ACC112 (cell line): ENCODE measurements around the gene OR4N5.
"Not testable (repeated sequence)": the region's sequence is repeated elsewhere in the genome, so short reads cannot be mapped to it uniquely, and the experiment has no call there.

ENCODE experiments used
- H2AFZ ChIP-seq: fragments of 200-600 bp; sonication (generic); one replicate; pipeline ENCODE4 v1.6.0; 2017; ENCODE audit warnings: antibody characterized with exemption, low read length; ENCODE audit not compliant: unreplicated experiment
- H3K27ac ChIP-seq: fragments of 200-600 bp; sonication (generic); 2 replicates; pipeline ENCODE4 v1.5.1; 2014; ENCODE audit warnings: low read depth, mild to moderate bottlenecking, antibody characterized with exemption, low read length, moderate library complexity
- H3K27me3 ChIP-seq: fragments of 200-600 bp; sonication (generic); 2 replicates; pipeline ENCODE4 v1.6.1; 2014; ENCODE audit warnings: mild to moderate bottlenecking, antibody characterized with exemption, low read length, moderate library complexity, mixed read lengths; ENCODE audit not compliant: insufficient read depth
- H3K36me3 ChIP-seq: fragments of 200-600 bp; sonication (generic); 2 replicates; pipeline ENCODE4 v1.6.1; 2016; ENCODE audit warnings: mild to moderate bottlenecking, antibody characterized with exemption, low read length, moderate library complexity, mixed read lengths; ENCODE audit not compliant: insufficient read depth
- H3K4me1 ChIP-seq: fragments of 200-600 bp; sonication (generic); one replicate; pipeline ENCODE4 v1.6.1; 2016; ENCODE audit warnings: low read length, mixed read lengths; ENCODE audit not compliant: insufficient read depth, unreplicated experiment, control insufficient read depth
- H3K4me3 ChIP-seq: fragments of 200-600 bp; sonication (generic); 2 replicates; pipeline ENCODE4 v1.5.1; 2014; ENCODE audit warnings: mild to moderate bottlenecking, low read depth, low read length
- H3K79me2 ChIP-seq: fragments of 200-600 bp; sonication (generic); one replicate; pipeline ENCODE4 v1.6.0; 2016; ENCODE audit warnings: low read length; ENCODE audit not compliant: control insufficient read depth, unreplicated experiment, insufficient read depth

The OR4N5 gene, protein sequence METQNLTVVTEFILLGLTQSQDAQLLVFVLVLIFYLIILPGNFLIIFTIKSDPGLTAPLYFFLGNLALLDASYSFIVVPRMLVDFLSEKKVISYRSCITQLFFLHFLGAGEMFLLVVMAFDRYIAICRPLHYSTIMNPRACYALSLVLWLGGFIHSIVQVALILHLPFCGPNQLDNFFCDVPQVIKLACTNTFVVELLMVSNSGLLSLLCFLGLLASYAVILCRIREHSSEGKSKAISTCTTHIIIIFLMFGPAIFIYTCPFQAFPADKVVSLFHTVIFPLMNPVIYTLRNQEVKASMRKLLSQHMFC

DNA sequence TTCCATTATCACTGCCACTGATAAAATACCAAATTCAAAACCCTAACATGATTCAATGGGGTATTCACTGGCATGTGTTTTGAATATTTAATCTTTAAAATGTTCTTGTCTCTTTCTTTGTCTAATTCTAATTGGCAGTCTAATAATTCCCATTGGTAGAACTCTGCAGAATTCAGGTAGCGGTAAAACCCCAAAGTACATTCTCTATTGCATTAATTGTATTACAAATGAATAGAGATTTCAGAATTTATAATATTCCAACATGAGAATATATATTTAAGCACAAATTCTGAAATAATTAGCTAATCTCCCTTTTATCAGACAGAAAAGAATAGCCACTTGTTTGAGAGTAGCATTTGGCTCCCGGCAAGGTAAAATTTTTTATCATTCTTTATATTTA is at the start of gene OR4N5:
Gene OR4N5, plus strand, starts transcription at position 301 of the 400 bp plus-strand sequence. CDS start 4,916 bp downstream, outside the sequence.
- peaks cover 18% of the 10 kb centered on the region; the same call in 1 of the 2 replicates for H3K27me3 ChIP-seq
- H3K79me2 ChIP-seq = no peaks in the 10 kb centered on the region
- H3K4me3 ChIP-seq = no peak within 1 kb of the TSS
- H3K27ac ChIP-seq = no peak within 1 kb of the TSS
- no peaks in the 10 kb centered on the region for H3K4me1 ChIP-seq
- H3K36me3 ChIP-seq = no peaks in the 10 kb centered on the region
- no peak within 1 kb of the TSS for H2AFZ ChIP-seq

DNA sequence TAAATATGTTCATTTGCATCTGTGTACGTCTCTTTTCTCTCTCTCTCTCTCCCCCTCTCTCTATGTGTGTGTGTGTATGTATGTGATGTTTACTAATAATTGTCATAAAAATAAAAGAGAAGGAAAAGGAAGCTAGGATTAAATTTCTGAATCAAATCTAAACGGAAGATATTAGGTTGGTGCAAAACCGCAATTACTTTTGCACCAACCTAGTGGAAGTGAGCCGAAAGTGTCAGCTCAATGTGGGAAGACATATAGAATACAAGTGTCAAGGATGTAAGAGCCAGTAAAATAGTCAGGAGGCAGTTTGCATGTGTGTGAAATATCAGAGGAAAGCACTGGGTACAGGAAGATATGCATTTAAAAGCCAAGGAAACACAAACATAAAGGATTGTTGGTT is 46.6 kb upstream of the OR4N5 start:
- Histone ChIP-seq H3K36me3 (no peaks in the 10 kb centered on the region), H3K27ac (no peak overlapping the region)

DNA sequence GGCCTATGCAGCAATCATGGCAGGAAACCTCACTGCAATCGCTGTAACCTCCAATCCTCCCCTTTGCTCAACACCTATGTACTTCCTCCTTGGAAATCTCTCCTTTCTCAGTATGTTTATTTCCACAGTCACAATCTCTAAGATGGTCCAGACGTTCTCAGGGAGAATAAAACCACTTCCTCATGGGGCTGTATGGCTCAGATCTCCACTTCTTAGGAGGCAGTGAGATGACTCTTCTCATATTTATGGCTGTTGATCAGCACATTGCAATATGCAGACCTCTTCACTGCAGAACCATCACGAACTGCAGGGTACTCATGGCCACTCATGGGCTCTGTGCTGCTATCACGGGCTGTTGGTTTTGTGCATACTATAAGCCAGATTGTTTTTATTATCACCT is 45.2 kb upstream of the OR4N5 start:
- Histone ChIP-seq H3K4me3 (no peak overlapping the region), H3K27me3 (0 out of 2 replicates have a peak, but pooled peaks cover 4% of the 10 kb centered on the region), H3K79me2 (no peaks in the 10 kb centered on the region), H3K36me3 (no peaks in the 10 kb centered on the region), H3K4me1 (no peaks in the 10 kb centered on the region), H3K27ac (no peak overlapping the region), H2AFZ (no peak overlapping the region)

More for the DNA sequence above, 46.6 kb upstream of the OR4N5 start:
- Histone ChIP-seq H3K4me3 (no peak overlapping the region), H3K27me3 (0 out of 2 replicates have a peak, but pooled peaks cover 3% of the 10 kb centered on the region), H3K79me2 (no peaks in the 10 kb centered on the region), H3K4me1 (no peaks in the 10 kb centered on the region), H2AFZ (no peak overlapping the region)

DNA sequence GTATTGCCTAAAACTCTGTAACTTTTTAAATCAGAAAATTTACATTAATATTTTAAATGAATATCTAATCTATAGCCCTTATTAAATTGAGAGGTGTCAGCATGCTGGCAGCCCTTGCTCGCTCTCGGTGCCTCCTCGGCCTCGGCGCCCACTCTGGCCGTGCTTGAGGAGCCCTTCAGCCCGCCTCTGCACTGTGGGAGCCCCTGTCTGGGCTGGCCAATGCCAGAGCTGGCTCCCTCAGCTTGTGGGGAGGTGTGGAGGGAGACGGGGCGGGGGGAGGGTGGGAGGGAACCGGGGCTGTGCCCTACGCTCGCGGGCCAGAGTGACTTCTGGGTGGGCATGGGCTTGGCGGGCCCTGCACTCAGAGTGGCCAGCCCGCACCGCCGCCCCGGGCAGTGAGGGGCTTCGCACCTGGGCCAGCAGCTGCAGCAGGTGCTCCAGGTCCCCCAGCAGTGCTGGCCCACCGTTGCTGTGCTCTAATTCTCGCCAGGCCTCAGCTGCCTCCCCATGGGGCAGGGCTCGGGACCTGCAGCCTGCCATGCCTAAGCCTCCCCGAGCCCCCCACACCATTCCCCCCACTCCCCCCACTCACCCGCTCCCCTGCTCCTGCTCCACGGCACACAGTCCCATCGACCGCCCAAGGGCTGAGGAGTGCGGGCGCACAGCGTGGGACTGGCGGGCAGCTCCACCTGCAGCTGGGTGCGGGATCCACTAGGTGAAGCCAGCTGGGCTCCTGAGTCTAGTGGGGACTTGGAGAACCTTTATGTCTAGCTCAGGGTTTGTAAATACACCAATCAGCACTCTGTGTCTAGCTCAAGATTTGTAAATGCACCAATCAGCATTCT is 39.5 kb upstream of the OR4N5 start:
- not testable (repeated sequence) for H3K27me3 ChIP-seq, H3K4me3 ChIP-seq, H3K36me3 ChIP-seq, H3K79me2 ChIP-seq, H3K4me1 ChIP-seq, H2AFZ ChIP-seq, H3K27ac ChIP-seq

DNA sequence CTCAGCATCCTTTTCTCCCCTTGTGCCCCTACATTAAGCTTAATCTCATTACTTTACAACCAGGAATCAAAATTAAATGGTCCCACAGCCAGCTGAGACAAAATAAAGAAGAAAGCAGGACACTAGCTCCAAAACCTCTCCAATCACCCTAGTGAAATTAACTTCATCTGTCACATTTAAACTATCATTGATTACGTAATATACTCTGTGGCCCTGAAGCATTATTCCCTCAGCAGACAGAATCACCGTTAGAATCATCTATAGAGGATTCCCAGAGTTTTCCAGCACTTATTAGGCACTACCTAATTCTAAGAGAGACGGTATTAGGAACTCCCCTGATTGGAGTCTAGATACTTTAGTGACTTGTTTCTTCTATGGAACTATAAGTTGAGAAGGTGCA is 28.2 kb upstream of the OR4N5 start, which contains the start of gene OR4K17:
Gene OR4K17, plus strand, starts transcription at position 302 of the 400 bp plus-strand sequence. CDS start 6,761 bp downstream, outside the sequence.
- no peaks in the 10 kb centered on the region for H3K4me1 ChIP-seq
- H3K4me3 ChIP-seq = no peak within 1 kb of the TSS
- H3K27ac ChIP-seq = no peak within 1 kb of the TSS
- H3K27me3 ChIP-seq = no peaks in the 10 kb centered on the region; the same call in 1 of the 2 replicates
- no peaks in the 10 kb centered on the region for H3K36me3 ChIP-seq
- H2AFZ ChIP-seq = no peak within 1 kb of the TSS
- no peaks in the 10 kb centered on the region for H3K79me2 ChIP-seq

DNA sequence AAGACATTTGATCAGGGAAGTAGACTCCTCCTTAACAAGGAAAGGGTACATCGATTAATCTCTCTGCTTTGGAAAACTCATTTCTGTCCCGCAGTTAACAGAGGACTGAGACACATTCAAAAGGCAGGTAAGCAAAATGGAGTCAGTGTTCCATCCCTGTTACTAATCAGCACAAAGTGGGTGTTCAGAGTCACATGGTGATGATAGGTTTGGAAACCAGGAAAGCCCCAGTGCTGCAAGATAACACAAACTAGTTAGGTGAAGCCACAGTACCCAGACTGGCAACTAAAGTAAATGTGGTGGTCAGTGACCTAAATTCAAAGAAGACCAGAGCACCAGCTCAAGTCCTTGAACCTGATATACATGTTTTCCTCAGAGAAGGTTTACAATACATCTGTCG is 26.3 kb upstream of the OR4N5 start:
- Histone ChIP-seq H3K79me2 (no peaks in the 10 kb centered on the region), H3K27ac (no peak overlapping the region), H3K4me1 (no peaks in the 10 kb centered on the region), H3K27me3 (no peaks in the 10 kb centered on the region; the same call in 1 of the 2 replicates), H3K36me3 (no peaks in the 10 kb centered on the region), H2AFZ (no peak overlapping the region), H3K4me3 (no peak overlapping the region)

DNA sequence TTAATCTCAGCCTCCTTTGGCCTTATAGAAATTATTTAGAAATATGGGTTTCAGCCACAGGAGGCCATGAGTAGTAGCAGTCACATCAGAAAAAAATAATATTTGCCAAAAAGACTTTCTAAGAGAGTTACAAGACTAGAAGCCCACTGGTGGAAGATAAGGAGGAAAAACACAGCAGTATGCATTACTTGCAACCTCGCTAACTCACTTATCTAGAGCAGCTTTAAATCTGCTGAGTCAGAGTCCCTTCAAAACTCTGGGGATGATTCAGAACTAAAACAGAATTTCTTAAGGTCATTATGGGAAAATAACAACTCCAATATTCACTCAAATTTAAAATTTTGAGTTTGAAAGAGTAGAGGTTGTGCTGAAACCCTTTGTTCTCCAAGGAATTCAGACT is 21.9 kb upstream of the OR4N5 start:
- no peaks in the 10 kb centered on the region for H3K27me3 ChIP-seq
- no peak overlapping the region for H3K27ac ChIP-seq
- no peaks in the 10 kb centered on the region for H3K36me3 ChIP-seq
- H3K4me3 ChIP-seq = no peak overlapping the region
- H3K4me1 ChIP-seq = no peaks in the 10 kb centered on the region
- no peak overlapping the region for H2AFZ ChIP-seq
- no peaks in the 10 kb centered on the region for H3K79me2 ChIP-seq

DNA sequence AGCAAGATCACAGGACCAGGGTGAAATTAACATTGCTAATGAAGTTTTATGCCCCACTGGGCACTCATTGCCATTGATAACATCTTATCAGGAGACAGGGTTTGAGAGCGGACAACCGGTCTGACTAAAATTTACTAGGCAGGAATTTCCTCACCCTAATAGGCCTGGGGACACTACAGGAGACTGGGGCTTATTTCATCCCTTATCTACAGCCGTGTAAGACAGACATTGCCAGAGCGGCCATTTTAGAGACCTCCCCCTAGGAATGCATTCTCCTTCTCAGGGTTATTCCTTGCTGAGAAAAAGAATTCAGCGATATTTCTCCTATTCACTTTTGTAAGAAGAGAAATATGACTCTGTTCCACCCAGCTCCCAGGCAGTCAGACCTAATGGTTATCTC is 19.8 kb upstream of the OR4N5 start:
- Histone ChIP-seq H3K4me3 (no peak overlapping the region), H3K4me1 (no peaks in the 10 kb centered on the region), H2AFZ (no peak overlapping the region), H3K27me3 (no peaks in the 10 kb centered on the region), H3K79me2 (no peaks in the 10 kb centered on the region), H3K36me3 (no peaks in the 10 kb centered on the region), H3K27ac (no peak overlapping the region)

DNA sequence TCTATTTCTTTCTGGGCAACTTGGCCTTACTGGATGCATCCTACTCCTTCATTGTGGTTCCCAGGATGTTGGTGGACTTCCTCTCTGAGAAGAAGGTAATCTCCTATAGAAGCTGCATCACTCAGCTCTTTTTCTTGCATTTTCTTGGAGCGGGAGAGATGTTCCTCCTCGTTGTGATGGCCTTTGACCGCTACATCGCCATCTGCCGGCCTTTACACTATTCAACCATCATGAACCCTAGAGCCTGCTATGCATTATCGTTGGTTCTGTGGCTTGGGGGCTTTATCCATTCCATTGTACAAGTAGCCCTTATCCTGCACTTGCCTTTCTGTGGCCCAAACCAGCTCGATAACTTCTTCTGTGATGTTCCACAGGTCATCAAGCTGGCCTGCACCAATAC is 5.3 kb downstream of the OR4N5 start:
- Histone ChIP-seq H3K4me3 (no peak overlapping the region), H3K4me1 (no peaks in the 10 kb centered on the region), H3K79me2 (no peaks in the 10 kb centered on the region), H2AFZ (no peak overlapping the region), H3K27me3 (peaks cover 25% of the 10 kb centered on the region; the same call in 1 of the 2 replicates), H3K27ac (no peak overlapping the region), H3K36me3 (no peaks in the 10 kb centered on the region)

DNA sequence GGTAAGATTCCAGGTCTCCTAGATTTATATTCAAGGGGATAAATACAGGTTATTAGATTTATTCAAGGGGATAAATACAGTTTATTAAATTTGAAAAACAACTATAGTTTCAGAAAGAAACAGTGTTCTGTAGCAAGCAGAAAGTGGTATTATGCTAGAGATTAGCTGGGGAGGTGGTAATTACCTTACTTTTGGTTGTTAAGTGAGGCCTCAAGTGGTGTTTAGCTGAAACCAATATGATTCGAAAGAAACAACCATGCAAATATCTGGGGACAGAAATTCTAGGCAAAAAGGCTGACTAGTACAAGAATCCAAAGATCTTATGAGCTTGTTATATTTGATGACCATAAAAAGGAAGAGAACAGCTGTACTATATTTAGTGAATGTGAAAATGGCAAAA is 6.2 kb downstream of the OR4N5 start:
- Histone ChIP-seq H3K27me3 (peaks cover 25% of the 10 kb centered on the region; the same call in 1 of the 2 replicates), H3K79me2 (no peaks in the 10 kb centered on the region), H3K4me3 (no peak overlapping the region), H3K36me3 (no peaks in the 10 kb centered on the region), H2AFZ (no peak overlapping the region), H3K4me1 (no peaks in the 10 kb centered on the region), H3K27ac (no peak overlapping the region)
